Activated CD8-positive, alpha-beta memory T cell treated with anti-CD3 and anti-CD28 coated beads for 24 hours (primary cell): Measurements from ENCODE around the gene MTMR12.
A peak's percentile ranks its signal among the peaks of the same experiment; 100 is the strongest.
"Not testable (repeated sequence)": the region's sequence is repeated elsewhere in the genome, so short reads cannot be mapped to it uniquely, and the experiment has no call there.

ENCODE experiments used
- DNase-seq: peaks from one replicate; pipeline ENCODE4 v3.0.0-alpha.2; 2020

MTMR12 gene

DNA sequence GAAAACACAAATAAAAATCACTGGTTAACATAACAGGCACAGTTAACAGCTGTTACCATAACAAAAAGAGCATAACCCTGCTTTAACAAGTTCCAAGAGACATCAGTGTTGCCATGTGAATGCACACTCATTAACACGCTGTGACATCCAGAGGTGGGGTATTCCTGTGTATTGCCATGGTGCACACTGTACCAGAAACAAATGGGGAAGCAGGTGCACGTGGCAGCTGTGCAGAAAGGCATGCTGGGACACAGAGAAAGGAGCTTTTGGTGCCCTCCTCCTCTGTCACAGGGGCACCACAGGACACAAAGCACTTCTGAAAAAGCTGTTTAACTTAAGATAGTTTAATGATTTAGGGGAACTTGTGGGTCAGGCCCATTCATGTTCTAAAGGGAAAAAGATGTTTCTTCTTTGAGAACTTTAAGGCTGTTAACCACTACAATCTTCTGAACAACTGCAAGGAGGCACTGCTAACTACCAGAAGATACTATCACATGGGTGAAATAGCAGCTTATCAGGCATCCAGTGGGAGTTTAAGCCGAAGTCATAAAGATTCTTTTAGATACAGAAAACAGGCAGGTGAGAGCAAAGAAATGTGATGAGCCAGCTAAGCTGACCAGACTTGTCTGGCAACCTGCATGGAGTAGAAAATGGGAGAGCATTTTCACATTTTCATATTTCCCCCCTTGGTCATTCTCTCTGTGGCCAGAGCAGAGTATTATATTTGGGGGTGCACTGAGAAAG lies 82.2 kb downstream of the MTMR12 start:
- DNase-seq, result no peak

DNA sequence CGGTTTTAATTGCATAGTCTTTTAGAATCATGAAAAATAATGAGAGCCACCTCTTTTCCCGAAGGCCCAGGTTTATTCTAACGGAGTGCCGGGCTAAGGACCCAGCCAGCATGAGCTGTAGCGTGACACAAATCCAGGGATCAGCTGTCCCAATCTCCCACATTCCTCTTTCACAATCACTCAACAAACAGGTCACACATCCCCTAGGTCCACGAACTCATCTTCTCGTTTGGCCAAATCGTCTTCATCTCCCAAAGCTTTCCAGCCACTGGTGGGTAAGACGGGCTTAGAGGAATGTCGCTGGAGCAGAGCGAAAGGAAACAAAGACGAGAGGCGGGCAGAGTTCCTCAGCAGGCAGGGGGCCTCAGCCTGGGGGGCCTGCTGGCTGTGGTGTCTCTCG lies 83.2 kb downstream of the MTMR12 start:
- DNase-seq, result no peak

DNA sequence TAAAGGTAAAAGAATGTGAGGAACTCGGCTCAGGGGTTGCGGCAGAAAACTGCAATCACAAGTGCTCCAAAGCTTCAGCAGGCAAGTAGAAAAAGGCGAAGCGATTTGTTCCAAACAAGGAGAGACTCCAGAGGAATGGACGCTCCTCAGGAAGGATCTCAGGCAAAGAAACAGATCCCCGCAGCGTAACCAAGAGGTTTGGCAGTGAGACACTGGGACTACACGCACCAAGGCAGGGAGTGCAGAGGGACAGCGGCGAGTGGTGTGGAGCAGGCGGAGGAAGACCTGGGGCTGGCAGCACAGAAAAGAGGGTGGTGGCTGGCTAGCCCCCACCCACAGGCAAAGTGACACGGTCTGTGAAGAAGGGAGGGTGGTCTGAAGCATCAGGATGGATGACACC lies 83.9 kb downstream of the MTMR12 start:
- no peak for DNase-seq

DNA sequence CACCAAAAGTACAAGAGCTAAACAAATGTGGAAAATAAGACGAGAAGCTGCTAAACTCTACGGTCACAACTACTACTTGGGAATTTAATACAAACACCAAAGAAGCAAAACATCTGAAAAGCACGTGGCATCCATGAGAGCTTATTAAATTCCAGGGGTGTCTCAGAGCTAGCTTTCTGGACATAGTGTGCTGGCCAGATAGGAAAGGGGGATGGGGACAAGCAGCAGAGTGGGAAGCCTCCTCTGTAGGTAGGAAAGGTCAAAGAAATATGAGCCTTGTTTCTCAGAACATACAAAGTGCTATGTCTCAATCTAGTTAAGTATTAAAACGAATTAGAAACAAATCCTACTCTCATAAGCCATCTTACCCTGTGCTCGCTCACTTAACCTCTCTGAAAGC lies 87.3 kb downstream of the MTMR12 start:
- no peak for DNase-seq

DNA sequence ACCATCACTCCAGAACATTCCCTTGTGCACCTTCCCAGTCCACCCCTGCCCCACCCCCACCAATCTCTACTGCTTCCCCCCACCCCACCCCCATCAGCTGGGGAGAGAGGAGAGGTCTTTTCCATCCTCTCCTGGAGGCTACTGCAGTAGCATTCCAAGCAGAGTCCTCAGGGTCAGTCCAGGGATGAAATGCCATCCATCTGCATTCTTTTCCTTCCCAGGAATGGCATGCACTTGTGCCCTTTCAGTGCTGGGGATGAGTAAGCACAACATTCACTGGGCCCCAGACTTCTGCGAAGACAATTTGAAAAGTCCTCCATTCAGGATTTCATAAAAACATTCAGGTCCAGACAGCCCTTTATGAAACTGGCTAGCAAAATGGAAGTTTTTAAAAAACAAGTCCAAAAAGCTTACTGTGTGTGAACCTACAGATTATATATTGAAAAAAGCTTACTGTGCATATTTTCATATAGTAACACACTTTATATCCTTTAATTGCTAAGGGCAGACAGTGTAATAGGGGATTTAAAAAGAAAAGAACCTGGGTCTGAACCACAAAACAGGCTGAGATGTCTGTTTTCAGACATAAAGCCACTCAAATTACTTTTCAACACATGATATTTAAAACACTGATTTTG lies 88.6 kb downstream of the MTMR12 start:
- no peak for DNase-seq

DNA sequence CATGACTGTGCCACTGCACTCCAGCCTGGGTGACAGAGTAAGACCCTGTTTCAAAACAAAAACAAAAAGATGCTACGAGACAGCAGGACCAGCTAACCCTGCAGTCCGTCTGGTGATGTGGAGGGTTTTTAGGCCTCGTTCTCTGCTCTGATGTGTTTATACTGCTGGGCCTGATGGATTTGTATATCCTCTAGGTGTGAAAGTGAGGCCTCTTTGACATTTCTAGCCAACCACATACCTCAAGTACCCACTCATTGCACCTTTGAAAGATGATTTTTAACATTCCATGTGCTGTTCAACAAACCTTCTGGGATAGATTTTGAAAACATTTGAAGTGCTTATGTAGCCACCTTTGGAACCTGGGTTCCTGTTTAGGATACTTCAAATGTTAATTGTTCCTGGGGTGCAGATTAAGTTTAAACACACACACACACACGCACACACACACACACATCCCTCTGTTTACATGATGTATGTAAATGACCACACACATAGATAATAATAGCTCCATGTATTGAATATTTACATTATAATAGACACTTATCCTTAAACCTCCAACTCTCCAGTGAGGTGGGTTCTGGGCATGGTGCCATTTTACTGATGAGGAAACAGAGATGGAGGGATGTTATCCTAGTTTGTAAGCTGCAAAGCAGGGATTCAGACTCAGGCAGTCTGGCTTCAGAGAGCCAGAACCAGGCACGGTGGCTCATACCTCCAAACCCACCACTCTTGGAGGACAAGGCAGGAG lies 89.8 kb downstream of the MTMR12 start:
- DNase-seq, result no peak

DNA sequence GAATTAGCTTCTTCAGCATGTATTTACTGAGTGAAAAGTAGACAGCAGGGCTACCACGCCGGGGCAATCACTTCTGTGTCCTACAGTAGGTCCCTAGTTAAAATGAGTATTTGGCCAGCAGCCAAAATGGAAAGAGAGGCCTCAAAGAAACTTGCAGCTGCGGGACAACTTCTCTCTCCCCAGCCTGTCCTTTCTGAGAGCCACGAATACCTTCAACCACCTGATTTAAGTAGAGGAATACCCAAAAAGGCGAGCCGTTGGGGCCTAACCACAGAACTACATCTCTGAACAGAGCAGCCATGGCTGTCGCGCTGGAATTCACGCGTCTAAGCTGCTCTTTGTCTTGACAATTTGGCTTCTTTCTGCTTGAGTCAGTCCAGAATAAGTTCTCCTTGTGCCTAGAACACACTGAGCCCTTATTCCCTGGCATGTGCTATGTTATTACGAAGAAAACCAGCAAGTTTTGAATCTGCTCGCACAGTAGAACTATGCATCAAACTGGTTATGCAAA lies 94.8 kb downstream of the MTMR12 start:
- no peak for DNase-seq

DNA sequence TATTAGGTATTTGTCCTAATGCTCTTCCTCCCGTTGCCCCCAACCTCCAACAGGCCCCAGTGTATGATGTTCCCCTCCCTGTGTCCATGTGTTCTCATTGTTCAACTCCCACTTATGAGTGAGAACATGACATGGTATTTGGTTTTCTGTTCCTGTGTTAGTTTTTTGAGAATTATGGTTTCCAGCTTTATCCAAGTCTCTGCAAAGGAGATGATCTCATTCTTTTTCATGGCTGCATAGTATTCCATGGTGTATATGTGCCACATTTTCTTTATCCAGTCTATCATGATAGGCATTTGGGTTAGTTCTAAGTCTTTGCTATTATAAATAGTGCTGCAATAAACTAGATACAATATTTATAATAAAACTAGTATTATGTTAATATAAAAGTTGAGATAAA lies 98.4 kb downstream of the MTMR12 start:
- DNase-seq, result not testable (repeated sequence)

DNA sequence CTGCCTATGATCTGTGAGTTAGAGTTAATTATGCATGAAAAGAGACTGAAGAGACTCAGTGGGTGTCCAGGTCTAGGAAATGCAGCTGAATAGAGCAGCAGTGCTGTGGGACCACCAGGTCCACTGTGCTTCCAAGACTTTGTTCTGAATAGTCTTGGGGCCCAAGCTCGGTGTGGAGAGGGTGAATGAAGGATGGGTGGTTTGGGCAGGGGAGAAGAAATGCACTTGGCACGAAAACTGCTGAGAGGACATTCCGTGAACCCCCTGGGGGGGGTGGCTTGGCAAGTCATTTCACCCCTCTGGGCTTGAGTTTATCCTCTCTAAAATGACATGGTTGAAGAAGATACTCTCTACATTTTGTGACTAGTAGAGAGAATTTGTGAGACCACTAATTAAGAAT lies 102.6 kb downstream of the MTMR12 start:
- no peak for DNase-seq

DNA sequence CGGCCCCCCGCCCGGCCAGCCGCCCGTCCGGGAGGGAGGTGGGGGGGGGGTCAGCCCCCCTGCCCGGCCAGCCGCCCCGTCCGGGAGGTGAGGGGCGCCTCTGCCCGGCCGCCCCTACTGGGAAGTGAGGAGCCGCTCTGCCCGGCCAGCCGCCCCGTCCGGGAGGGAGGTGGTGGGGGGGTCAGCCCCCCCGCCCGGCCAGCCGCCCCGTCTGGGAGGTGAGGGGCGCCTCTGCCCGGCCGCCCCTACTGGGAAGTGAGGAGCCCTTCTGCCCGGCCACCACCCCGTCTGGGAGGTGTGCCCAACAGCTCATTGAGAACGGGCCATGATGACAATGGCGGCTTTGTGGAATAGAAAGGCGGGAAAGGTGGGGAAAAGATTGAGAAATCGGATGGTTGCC lies 103.9 kb downstream of the MTMR12 start:
- not testable (repeated sequence) for DNase-seq

DNA sequence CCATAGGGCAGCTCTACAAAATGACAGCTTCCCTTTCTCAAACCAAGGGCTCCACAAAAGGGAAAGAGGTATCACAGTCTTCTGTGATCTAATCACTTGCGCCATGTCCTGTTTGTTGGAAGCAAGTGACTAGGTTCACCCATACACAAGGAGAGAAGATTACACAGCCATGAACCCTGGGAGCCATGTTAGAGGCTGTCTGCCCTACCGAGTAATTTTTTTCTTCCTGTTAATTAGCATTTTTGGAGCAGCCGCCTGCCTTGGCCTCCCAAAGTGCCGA lies 105.4 kb downstream of the MTMR12 start:
- DNase-seq, result no peak

DNA sequence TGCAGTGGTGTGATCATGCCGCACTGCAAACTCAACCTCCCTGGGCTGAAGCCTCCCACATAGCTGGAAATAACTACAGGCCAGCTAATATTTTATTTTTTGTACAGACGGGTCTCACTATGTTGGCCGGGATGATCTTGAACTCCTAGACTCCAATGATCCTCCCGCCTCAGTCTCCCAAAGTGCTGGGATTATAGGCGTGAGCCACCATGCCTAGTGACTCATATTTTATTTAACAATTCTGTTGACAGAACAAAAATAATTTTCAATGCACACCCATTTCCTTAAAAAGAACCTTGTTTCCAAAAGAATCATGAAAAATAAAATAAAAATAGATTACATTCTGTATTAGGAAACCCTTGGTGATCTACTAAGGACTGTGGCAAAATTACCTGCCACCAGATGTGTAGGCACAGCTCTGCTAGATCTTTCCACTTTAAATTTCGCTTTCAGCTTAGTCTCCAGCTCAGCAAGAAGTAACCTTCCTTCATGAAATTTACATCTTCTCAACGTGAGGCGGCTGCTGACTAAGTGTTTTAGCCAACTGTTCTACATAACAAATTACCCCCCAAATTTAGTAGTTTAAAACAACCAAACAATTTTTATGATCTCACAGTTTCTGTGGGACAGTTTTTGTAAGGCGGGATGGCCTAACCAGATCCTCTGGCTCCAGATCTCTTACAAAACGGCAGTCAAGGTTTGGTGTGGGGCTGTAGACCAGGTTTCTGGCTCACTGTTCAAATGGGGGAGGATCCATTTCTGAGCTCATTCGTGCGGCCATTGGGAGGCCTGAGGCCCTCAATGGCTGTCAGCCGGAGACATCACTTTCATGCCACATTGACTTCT lies 106.0 kb downstream of the MTMR12 start:
- peak; percentile 17 for DNase-seq

DNA sequence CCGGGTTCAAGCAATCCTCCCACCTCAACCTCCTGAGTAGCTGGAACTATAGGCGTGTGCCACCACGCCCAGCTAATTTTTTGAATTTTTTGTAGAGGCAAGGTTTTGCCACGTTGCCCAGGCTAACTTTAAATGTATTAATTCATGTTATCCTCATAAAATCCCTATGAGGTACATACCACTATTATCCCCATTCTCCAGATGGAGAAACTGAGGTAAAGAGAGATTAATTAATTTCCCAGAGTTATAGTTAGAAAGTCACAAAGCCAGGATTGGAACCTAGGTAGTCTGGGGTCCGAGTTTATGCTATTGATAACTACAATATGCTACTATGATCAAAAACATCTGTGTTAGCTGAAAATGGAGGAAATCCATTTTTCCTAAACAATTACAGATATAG lies 106.7 kb downstream of the MTMR12 start:
- no peak for DNase-seq

DNA sequence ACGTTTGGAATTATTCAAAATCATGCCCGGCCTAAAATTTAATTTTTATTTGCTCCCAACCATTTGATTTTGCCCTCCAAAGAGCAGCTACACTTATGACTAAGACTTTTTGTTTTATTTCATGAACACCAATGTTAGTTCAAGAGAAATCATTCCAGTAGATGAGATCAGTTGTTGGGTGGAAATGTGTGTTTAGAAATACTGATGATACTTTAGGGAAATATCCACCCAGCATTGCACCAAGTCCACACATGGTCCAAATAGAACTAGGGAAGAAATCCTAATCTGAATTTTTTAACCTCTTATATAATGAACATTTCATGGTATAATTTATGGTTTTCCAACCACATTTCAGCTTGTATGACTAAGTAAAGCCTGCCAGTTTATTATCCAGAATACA lies 110.3 kb downstream of the MTMR12 start:
- DNase-seq, result no peak

DNA sequence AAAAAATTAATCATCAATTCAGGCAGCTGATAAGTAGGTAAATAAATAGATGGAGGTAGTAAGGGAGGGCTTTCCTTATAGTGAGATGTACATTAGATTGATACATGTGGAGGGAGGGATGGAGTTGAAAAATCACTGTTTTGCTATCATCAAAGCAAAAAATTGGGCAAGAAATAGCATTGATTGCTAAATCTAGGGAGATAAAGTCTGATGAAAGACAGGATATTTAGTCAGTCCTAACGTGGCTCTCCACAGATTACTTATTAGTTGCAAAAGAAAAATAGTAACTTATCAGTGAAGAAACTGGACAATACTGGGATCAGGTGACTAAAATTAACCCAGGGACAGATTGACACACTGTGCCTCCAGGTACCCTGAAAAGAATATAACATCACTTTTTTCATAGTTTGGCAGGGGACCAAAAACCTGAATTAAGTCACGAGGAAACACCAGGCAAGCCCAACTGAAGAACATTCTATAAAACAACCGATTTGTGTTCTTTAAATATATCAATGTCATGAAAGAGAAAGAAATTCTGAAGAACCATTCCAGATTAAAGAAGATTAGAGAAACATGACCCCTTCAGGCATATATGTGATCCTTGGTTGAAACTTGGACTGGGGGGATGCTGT lies 111.5 kb downstream of the MTMR12 start:
- no peak for DNase-seq

DNA sequence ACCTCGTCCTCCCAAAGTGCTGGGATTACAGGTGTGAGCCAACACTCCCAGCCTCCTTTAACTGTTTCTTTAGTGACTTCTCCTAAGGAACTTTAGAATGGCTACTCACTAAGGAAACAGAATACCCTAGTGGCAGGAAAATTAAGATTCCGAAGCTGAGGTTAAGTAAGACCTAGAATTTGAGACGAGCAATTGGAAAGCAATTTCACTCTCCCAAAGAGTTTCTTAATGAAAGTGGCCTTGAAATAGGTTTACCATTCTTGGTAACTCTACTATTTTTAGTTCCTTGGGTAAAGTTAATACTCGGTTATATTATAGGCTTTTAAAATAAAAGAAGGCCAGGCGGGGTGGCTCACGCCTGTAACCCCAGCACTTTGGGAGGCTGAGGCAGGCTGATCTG lies 115.7 kb downstream of the MTMR12 start:
- DNase-seq, result no peak

DNA sequence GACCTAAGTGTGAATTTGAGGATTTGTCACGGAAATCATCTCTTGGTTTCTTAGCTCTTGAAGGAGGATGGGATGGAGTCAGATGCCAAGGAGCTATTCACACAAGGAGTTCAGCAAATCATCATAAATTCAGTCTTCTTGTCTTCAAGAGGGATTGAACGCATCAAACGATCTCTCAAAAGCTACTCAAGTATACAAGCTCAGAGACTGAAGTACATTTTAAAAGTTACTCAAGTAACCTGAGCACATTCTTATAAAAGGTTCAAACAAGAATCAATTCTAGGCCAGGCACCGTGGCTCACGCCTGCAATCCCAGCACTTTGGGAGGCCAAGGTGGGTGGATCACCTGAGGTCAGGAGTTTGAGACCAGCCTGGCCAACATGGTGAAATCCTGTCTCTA lies 117.5 kb downstream of the MTMR12 start:
- DNase-seq, result no peak

DNA sequence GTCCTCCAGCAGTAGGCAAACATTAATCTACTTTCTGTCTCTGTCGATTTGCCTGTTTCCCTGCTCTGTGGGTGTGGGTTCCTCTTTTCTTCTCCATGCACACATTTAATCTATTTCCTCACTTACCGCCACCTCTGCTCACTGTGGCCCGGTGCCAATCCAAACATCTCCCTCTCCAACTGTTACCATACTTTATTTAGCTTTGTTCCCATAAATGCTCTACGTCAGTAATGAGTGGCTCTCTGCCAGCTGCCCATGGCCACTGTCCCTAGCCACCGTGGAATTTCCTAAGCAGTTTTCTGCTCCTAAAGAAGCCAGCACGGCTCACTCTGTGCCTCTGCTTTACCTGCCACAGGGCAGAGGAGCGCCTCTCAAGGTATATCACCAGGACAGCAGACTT lies 119.1 kb downstream of the MTMR12 start:
- no peak for DNase-seq

DNA sequence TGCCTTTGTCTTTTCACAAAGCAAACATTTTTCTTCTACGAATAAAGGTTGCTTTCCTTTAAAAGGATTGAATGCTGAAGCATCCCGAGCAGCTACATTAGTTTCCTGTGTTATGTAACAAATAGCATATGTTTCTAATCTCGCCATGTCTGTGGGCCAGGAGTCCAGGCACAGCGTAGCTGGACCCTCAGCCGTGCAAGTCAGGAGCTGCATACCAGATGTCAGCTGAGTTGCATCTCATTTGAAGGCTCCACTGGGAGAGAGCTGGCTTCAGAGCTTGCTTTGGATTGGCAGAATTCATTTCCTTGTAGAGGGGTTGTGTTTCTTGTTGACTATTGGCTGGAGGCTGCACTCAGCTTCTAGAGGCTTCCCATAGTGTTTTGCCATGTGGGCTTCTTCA lies 122.6 kb downstream of the MTMR12 start:
- DNase-seq, result no peak

DNA sequence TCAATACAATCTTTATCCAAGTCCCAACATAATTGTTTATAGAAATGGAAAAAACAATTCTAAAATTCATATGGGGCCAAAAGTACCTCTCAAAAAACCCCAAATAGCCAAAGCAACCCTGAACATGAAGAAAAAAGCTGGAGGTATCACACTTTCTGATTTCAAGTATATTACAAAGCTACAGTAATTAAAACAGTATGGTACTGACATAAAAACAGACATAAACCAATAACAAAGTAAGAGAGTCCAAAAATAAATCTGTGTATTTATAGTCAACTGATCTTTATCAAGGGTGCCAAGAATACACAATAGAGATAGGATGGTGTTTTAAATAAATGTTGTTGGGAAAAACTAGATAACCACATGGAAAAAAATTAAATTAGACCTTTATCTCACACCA lies 125.1 kb downstream of the MTMR12 start:
- no peak for DNase-seq

DNA sequence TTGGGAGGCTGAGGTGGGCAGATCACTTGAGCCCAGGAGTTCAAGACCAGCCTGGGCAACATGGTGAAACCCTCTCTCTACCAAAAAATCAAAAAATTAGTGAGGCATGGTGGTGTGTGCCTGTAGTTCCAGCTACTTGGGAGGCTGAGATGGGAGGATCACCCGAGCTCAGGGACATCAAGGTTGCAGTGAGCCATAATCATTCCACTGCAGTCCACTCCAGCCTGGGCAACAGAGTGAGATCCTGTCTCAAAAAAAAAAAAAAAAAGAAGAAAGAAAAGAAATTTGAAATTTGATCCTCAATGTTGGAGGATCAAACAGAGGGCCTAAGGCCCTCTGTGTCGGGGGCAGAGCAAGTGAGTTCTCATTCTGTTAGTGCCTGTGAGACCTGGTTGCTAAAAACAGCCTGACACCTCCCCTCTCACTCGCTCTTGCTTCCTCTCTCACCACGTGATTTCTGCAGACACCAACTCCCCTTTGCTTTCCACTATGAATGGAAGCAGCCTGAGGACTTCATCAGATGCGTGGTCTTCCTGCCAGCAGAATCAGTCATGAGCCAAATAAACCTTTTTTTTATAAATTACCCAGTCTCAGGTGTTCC lies 130.2 kb downstream of the MTMR12 start:
- no peak for DNase-seq
